Stimulated activated CD4-positive, alpha-beta T cell treated with anti-CD3 and anti-CD28 coated beads, TNF-alpha, amount 100 ng/mL, for 48 hours (primary cell): ENCODE results near the gene BSND.
"Not testable (repeated sequence)": the region's sequence is repeated elsewhere in the genome, so short reads cannot be mapped to it uniquely, and the experiment has no call there.

Experiments
- DNase-seq, 3 donors: peaks; one replicate each; pipeline ENCODE4 v3.0.0-alpha.2; 2020; ENCODE audit warnings: low read depth in 3 of 3

BSND gene

GRCh38 chr1:55015731-55016620, 17.2 kb downstream of the BSND start:
- DNase-seq: no peak

GRCh38 chr1:55018395-55018794, 19.7 kb downstream of the BSND start:
- DNase-seq: no peak

GRCh38 chr1:55021942-55022546, 23.3 kb downstream of the BSND start:
- peak; percentile 51 to 68 (median 66) for DNase-seq

- not testable (repeated sequence) for DNase-seq
Observed at GRCh38 chr1:55024163-55024562, 25.4 kb downstream of the BSND start.

- DNase-seq: not testable (repeated sequence)
Observed at GRCh38 chr1:55026682-55027081, 27.9 kb downstream of the BSND start.

- DNase-seq: not testable (repeated sequence)
Observed at GRCh38 chr1:55031098-55031497, 32.4 kb downstream of the BSND start.

- no peak for DNase-seq
Observed at GRCh38 chr1:55033265-55033614, 34.5 kb downstream of the BSND start.

GRCh38 chr1:55034476-55035133, 35.9 kb downstream of the BSND start:
- DNase-seq: no peak

- DNase-seq: no peak
Observed at GRCh38 chr1:55035904-55036303, 37.2 kb downstream of the BSND start.

GRCh38 chr1:55037733-55038551, 39.2 kb downstream of the BSND start:
- no peak for DNase-seq

GRCh38 chr1:55038552-55038838, 39.8 kb downstream of the BSND start:
- no peak for DNase-seq

GRCh38 chr1:55038974-55039341, 40.2 kb downstream of the BSND start:
- DNase-seq: no peak

- no peak for DNase-seq
Observed at GRCh38 chr1:55039342-55040082, 40.8 kb downstream of the BSND start, which contains the start of gene PCSK9. PCSK9 (plus strand) TSS chr1:55039548; CDS start chr1:55039838, 290 bp downstream.

- DNase-seq: no peak
Observed at GRCh38 chr1:55040083-55040932, 41.6 kb downstream of the BSND start.

- no peak for DNase-seq
Observed at GRCh38 chr1:55040933-55041494, 42.3 kb downstream of the BSND start.

GRCh38 chr1:55041613-55042012, 42.9 kb downstream of the BSND start:
- DNase-seq: no peak

GRCh38 chr1:55043011-55043410, 44.3 kb downstream of the BSND start:
- DNase-seq: no peak

- DNase-seq: no peak
Observed at GRCh38 chr1:55043726-55044125, 45.0 kb downstream of the BSND start.

GRCh38 chr1:55044617-55045397, 46.1 kb downstream of the BSND start:
- no peak for DNase-seq
